NCI-H2029 (cell line): ENCODE results near the gene CASP12.
"Not testable (repeated sequence)": the region's sequence is repeated elsewhere in the genome, so short reads cannot be mapped to it uniquely, and the experiment has no call there.

Experiments used
- DNase-seq: peaks from one replicate; lab custom pipeline; 2025; lab: John Stamatoyannopoulos, UW

Gene CASP12

GRCh38 chr11:104897891-104898684, at the start of gene CASP12:
Gene CASP12 (minus strand): TSS chr11:104898460.
- no peak for DNase-seq

- peak; percentile 8 for DNase-seq
These were observed 48.6 kb upstream of the CASP12 start for GRCh38 chr11:104946907-104947306.

- no peak for DNase-seq
These were observed 45.8 kb upstream of the CASP12 start for GRCh38 chr11:104944076-104944475.

- no peak for DNase-seq
These were observed 45.3 kb upstream of the CASP12 start for GRCh38 chr11:104943561-104943960.

GRCh38 chr11:104934594-104934993, 36.3 kb upstream of the CASP12 start:
- no peak for DNase-seq

GRCh38 chr11:104934073-104934472, 35.8 kb upstream of the CASP12 start:
- not testable (repeated sequence) for DNase-seq

- no peak for DNase-seq
These were observed 30.6 kb upstream of the CASP12 start for GRCh38 chr11:104928811-104929210.

GRCh38 chr11:104926771-104927611, 28.7 kb upstream of the CASP12 start:
- DNase-seq = no peak

GRCh38 chr11:104925850-104926249, 27.6 kb upstream of the CASP12 start:
- DNase-seq = no peak

- peak; percentile 13 for DNase-seq
These were observed 20.0 kb upstream of the CASP12 start for GRCh38 chr11:104918113-104918824.

GRCh38 chr11:104917271-104918112, 19.2 kb upstream of the CASP12 start:
- no peak for DNase-seq

GRCh38 chr11:104916442-104916841, 18.2 kb upstream of the CASP12 start:
- DNase-seq = no peak

- no peak for DNase-seq
These were observed 13.8 kb upstream of the CASP12 start for GRCh38 chr11:104912102-104912501.

- no peak for DNase-seq
These were observed 9.9 kb upstream of the CASP12 start for GRCh38 chr11:104908186-104908531.

GRCh38 chr11:104907521-104908185, 9.4 kb upstream of the CASP12 start:
- DNase-seq = no peak

- no peak for DNase-seq
These were observed 7.0 kb upstream of the CASP12 start for GRCh38 chr11:104905271-104905670.

GRCh38 chr11:104899226-104899625, 966 bp upstream of the CASP12 start:
- no peak for DNase-seq

- DNase-seq = no peak
These were observed 389 bp upstream of the CASP12 start for GRCh38 chr11:104898685-104899013.

- no peak for DNase-seq
These were observed 2.6 kb downstream of the CASP12 start for GRCh38 chr11:104895634-104896033.

GRCh38 chr11:104893876-104894275, 4.4 kb downstream of the CASP12 start:
- DNase-seq = no peak
